Endothelial cell of umbilical vein (primary cell): Measurements from ENCODE around the gene OR5AU1.

Experiments
- EZH2 ChIP-seq: IDR thresholded peaks from 2 replicates; pipeline ENCODE4 v1.6.1; 2012; ENCODE audit warnings: borderline replicate concordance, low read depth, mild to moderate bottlenecking, moderate library complexity, low read length, inconsistent platforms; ENCODE audit not compliant: severe bottlenecking
- FOS ChIP-seq: IDR thresholded peaks from 2 replicates; pipeline ENCODE4 v1.6.1; 2011; ENCODE audit warnings: mild to moderate bottlenecking, low read length, moderate library complexity, borderline replicate concordance; ENCODE audit not compliant: insufficient read depth
- GATA2 ChIP-seq: IDR thresholded peaks from 2 replicates; pipeline ENCODE4 v1.7.0; 2011; ENCODE audit warnings: low read depth, mild to moderate bottlenecking, moderate library complexity, mixed read lengths, low read length; ENCODE audit not compliant: insufficient read length, insufficient read depth
- MYC ChIP-seq: IDR thresholded peaks from one replicate; pipeline ENCODE4 v1.6.1; 2011; ENCODE audit warnings: mild to moderate bottlenecking, low read depth, low read length
- POLR2A ChIP-seq: IDR thresholded peaks from 2 replicates; pipeline ENCODE4 v1.6.1; 2012; ENCODE audit warnings: low read depth, mild to moderate bottlenecking, control low read depth, low read length
- POLR2AphosphoS5 ChIP-seq: IDR thresholded peaks from 2 replicates; pipeline ENCODE4 v1.6.1; 2012; ENCODE audit warnings: low read depth, mild to moderate bottlenecking, control low read depth, low read length, moderate library complexity; ENCODE audit not compliant: insufficient read depth
- TF ChIP-seq, protein P1 (sequence below), 2 donors: IDR thresholded peaks; 1 replicate in 1 of 2; 2 replicates in 1 of 2; pipeline ENCODE4 v1.5.1; 2011; ENCODE audit warnings: low read length in 2 of 2, mild to moderate bottlenecking in 2 of 2, moderate library complexity in 2 of 2, control low read depth in 1 of 2, inconsistent platforms in 1 of 2, low read depth in 1 of 2; ENCODE audit not compliant: insufficient read depth in 1 of 2; ENCODE audit errors: extremely low read depth in 1 of 2

DNA sequence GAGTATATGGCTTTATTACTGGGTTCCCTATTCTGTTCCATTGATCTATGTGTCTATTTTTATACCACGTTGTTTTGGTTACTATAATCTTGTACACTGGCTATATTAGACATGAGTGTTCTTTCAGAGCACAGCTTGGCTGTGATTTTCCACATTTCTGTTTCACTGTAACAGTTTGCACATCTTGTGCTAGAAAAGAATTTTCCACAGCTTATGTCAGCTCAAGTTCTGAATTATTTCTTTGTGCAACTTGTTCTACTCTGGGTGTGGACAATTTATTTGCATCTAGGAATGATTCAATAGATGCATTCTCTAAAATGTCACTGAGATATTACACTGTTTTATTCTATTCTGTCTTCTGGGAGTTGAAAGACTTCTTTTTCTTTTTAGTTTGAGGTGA is 28.4 kb upstream of the OR5AU1 start:
- TF ChIP-seq, protein P1, sequence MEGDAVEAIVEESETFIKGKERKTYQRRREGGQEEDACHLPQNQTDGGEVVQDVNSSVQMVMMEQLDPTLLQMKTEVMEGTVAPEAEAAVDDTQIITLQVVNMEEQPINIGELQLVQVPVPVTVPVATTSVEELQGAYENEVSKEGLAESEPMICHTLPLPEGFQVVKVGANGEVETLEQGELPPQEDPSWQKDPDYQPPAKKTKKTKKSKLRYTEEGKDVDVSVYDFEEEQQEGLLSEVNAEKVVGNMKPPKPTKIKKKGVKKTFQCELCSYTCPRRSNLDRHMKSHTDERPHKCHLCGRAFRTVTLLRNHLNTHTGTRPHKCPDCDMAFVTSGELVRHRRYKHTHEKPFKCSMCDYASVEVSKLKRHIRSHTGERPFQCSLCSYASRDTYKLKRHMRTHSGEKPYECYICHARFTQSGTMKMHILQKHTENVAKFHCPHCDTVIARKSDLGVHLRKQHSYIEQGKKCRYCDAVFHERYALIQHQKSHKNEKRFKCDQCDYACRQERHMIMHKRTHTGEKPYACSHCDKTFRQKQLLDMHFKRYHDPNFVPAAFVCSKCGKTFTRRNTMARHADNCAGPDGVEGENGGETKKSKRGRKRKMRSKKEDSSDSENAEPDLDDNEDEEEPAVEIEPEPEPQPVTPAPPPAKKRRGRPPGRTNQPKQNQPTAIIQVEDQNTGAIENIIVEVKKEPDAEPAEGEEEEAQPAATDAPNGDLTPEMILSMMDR (IDR thresholded peaks at IDR 0.05; ENCODE audit: extremely low read depth in 1 of 2, insufficient read depth in 1 of 2, low read depth in 1 of 2, low read length in 2 of 2) = no peak
- TF ChIP-seq POLR2A (no peak), POLR2AphosphoS5 (no peak), EZH2 (no peak), FOS (no peak), GATA2 (no peak), MYC (no peak)
